Measurements from ENCODE around the gene FGF1.
"Not testable (repeated sequence)": the region's sequence is repeated elsewhere in the genome, so short reads cannot be mapped to it uniquely, and the experiment has no call there.

FGF1 gene

DNA sequence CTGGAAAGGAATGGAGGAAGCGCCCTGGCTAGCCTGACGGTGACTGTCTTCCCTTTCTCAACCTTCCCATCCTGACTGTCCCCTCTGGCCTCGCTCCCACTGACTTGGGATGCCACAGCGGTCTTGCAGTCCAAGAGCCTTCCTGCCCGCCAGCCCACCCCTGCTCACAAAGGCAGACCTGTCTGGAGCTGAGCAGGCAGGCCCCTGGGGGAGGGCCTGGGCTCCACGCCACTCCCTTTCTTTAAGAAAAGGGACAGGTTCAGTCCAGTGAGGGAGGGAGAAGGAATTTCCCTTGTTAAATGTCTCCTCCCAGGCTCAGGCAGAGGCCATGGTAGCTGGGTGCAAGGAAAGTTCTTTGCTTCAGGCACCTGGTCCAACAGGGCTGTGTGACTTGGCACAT lies 18.1 kb downstream of the FGF1 start:
- DNase-seq = no peak

DNA sequence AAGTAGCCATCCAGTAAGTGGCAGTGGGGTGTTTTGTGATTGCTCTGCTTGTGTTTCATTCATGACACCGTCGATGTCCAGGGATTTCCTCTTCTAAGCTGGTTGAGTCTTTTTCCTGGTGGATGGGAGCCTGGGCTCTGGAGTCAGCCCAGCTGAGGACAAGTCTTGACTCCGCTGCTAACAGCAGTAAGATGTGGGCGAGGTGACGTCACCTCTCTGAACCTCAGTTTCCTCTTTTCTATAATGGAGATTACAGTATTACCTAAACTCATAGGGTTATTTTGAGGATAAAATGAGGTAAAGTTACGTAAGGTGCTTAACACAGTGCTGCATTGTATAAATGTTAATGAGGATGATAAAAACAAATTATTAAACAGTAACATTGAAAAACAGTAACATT lies 21.3 kb downstream of the FGF1 start:
- no peak for DNase-seq

DNA sequence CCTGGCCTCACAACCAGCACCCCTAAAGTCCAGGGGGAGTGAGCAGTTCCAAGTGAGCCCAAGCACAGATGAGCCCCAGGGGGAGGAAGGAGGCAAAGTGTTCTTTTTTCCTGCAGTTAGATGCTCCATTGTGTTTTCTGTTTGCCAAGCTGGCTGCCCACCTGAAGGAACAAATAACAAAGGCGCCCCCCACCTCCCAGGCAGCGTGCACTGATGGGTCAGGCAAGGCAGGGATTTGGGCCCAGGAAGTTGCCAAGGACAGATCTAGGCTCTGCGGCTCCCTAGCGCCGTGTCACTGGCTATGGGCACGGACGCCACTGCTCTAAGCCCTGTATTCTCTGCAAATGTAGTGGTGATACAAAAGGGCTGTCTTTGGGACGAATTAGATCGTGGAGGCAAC lies 21.8 kb downstream of the FGF1 start:
- DNase-seq = no peak

DNA sequence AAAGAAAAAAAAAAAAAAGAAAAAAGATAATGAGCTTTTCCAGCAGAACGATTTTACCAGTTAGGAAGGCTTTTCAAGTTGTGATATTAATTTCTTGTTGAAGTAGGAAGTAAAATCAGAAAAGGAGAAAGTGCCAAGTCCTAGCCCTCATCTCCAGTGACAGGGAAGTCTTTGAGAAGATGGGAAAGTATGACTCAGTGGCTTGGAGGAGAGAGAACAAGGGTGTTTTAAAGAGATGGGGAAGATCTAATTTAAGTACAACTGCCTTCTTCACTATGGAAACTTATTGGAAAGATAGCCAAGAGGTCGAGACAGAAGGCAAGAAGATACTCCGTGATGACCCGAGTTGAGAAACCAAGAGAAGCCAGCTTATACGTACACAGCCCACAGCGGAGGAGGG lies 22.6 kb downstream of the FGF1 start:
- no peak for DNase-seq

DNA sequence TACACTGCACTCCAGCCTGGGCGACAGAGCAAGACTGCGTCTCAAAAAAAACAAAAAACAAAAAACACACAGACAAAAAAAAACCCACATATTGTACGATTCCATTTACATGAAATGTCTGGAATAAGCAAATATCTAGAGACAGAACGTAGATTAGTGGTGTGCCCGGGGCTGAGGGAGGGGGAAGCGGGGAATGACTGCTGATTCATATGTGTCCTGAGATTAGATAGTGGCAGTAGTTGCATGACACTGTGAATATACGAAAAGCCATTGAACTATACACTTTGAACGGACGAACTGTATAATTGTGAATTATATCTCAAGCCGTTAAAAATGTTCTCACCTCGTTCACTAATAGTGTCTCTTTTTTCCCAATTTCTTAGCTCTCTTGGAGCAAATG lies 23.9 kb downstream of the FGF1 start:
- no peak for DNase-seq

DNA sequence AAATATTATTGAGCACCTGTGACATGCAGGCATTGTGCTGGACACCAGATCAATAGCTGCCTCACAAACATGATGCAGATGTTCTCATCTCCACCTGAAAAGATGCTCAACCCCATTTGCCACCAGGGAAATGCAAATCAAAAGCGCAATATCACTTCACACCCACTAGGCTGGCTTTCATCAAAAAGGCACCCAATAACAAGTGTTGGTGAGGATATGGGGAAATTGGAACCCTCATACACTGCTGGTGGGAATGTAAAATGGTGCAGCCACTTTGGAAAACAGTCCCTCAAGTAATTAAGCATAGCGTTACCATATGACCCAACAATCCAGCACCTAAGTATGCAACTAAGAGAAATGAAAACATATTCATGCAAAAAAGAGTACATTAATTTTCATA lies 24.7 kb downstream of the FGF1 start:
- DNase-seq = no peak

DNA sequence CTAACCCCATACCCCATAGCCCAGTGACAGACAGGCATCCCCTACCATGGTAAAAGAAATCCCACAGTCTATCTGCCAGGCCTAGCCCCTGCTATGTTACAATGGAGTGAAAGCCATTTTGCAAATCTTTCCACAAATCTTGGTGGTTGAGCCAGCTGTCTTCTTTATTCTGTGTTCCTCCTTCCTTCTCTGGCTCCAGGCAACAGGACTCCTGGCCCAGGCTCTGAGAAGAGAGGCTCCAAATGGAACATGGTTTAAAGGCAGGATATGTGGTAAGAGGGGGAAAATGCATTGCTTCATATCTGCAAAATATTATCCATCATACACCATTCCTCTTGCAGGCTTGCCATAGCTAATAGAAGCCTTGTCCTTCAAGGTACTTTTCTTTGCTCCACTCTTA lies 25.2 kb downstream of the FGF1 start:
- no peak for DNase-seq

DNA sequence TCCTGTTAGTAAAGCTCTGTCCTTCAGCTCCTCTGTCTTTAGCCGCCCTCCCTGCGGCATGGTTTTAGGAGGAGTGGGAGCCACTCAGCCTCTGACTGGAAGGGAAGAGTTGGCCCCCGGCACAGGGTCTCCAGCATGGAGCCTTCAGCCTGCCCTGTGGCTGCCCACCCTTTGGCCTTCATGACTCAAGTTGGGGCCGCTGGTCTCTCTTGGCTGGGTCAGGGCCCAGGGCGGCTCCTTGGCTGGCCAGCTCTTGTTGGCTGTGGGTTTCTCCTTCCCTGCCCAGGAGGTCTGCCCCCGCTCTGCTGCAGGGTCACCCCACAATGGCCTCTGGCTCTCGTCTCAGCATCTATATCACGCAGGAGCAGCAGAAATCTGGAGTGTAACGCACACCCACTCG lies 25.7 kb downstream of the FGF1 start:
- no peak for DNase-seq

DNA sequence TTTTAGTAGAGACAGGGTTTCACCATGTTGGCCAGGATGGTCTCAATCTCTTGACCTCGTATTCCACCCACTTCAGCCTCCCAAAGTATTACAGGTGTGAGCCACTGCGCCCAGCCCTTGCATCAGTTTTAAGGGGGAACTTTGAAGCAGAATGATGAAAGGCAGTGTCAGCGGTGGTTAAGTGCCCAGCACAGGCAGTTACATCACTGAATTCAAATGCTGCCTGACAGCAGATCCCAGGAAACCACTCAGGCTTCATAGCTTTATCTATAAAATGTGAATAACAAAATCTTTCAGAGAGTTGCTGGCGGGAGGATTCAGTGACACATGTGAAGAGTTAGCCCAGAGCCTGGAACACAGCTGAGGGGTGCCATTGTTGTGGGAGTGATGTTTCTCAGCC lies 26.5 kb downstream of the FGF1 start:
- no peak for DNase-seq

DNA sequence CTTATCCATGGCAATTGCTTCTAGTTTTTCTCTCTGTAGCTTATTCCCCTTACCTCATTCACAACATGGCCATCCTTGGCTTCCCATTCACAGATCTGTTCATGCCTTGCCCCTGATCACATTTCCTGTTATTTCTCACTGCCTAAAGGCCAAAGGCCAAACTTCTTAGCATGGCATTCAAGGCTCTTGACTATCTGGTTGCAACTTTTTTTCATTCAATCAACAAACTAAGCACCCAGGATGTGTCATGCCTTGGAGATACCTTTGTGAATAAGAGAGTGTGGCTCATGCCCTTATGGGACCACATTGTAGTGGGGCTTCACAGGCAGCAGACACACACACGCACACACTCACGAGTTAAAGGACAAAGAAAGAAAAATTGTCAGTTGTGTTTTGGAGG lies 27.6 kb downstream of the FGF1 start:
- no peak for DNase-seq

DNA sequence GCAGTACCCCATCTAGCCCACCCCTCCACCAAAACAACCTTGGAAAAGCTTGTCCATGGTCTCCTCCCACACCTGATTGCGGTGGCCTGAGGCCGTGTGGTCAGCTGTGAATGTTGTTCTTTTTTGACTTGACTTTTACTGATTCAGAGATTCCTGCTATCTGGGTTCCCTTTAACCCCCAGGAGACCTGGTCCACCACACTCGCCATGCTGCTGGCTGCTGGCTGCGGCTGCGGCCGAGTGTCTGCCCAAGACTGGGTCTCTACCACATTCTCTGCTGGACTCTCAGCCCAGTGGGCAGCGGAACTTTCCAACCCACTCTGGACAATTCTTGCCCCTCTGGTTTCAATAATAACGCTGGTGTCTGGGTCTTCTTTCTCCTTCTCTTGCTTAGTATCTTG lies 28.4 kb downstream of the FGF1 start:
- DNase-seq = no peak

DNA sequence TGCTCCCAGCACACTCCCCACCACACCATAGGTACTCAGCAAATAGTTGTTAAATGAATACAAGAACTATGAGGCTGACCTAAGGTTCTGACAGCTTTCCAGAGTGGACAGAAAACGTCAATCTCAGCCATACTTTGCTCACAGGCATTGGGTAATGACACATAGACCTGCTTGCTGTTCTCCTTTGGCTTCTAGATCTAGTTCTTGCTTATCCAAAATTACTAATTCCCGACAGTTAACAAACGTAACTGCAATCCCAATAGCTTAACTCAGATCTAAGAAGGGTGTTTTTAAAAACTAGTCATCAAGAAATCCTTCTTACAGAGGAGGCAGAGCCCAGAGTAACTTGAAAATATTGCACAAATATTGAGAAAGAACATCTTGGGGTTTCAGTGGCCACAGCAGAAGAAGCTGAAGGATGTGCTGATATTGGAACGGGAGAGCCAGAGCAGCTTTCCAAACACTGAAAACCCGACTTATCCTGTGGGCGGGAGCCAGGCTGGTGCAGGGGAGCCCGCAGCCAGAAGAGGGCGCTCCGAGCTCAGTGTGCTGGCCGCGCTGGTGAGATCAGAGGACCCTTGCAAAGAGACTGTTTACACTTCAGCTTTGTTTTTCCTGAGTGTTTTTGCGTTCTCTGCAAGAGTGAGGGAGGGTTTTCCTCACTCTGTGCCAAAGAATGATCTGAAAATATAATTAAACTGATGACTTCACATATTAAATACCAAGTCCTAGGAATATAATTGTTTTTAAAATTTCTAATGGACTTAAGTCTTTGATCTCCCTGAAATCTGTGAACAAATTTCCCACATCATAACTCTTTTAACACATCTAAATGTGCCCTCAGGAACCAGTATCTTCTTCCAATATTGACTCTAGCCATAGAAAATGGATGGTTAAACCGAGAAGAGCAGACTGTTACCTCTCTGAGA lies 30.3 kb downstream of the FGF1 start:
- DNase-seq = peak; percentile 40 to 86

DNA sequence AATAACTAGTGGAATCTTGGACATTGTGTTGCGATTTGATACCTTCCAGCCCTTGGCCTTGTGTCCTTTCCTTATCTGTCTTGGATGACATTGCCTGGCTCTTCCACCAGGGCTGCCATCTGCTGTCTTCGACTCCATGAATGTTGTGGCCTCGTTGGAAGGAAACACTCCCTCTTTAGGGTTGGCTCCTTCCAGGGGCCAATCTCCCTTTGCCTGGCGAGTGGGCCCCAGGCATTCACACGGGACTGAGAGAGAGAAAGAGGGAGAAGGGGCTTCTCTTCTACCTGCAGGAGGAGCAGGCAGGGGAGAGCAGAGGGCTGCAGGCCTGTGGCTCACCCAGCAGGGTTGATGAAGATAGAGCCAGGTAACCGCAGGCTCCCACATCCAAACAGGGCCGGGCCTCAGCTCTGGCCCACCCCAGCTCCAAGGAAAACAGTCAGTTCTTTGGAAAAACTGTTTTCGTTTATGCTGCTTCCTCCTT lies 31.3 kb downstream of the FGF1 start:
- DNase-seq = no peak

DNA sequence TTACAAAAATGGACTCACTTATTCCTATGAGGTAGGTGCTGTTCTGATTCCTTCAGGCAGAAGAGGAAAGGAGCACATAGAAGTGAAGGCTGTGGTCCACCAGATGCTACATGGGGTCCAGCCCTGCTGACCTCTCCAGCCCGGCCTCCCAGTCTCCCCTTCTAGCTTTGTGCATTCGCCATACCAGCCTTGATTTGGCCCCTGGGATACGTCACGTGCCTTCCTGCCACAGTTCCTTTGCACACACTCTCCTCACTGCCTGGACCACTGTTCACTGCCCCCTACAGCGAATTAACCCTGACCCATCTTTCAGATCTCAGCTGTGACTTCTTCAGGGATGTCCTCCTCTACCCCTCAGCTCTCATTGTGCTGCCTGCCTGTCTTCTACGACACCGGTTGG lies 32.6 kb downstream of the FGF1 start:
- no peak for DNase-seq

DNA sequence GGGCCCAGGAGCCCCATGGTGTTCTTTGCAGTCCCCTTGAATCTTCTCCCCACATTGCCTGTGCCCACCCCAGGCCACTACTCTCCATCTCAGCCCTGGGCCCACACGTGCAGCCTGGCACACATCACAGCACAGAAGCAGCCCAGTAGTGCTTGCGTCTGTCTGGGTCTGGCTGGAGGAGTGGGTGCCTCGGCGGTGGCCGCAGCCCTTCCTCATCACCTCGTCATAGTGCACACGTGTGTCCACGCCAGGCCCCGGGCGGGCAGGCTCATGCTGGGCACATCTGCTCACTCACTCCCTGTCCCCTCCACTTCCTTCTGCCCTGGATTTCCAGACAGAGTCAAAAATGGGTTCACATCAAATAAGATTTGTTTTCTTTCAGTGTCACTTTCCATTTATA lies 33.3 kb downstream of the FGF1 start:
- DNase-seq = no peak

DNA sequence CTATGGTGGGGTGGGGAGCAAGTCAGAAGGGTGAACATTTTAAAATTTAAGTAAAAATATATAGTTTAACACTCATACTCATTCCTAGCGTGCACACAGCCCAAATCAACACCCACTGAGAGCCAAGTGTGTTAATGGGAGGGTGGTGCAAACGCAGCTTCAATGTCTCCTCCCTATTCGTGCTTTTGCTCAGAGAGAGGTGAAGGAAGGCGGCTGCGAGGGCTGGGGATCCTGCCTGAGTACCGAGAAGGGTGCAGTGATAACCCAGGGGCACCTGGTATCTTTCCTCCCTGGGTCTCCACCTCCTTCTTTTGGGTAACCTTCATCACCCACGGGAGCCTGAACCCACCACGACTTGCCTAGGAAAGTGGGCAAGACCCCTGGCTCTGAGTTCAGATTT lies 35.0 kb downstream of the FGF1 start:
- DNase-seq = no peak

DNA sequence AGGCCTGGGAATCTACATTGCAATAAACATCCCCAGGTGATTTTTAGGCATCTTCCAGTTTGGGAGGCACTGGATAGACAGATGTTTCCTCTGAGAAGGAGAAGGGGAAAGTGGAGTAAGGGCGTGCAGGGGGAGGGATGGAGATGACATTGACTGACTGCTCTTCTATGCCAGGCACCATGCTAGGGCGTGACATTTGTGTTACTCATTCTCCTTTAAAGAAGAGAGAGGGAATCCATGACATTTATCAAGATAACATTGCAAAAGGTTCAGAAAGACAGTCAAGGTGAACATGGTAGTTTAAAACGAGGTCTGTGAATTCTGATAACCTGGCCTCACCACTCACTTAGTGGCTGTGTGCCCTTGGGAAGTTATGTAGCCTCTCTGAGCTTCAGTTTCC lies 35.8 kb downstream of the FGF1 start:
- DNase-seq = no peak

DNA sequence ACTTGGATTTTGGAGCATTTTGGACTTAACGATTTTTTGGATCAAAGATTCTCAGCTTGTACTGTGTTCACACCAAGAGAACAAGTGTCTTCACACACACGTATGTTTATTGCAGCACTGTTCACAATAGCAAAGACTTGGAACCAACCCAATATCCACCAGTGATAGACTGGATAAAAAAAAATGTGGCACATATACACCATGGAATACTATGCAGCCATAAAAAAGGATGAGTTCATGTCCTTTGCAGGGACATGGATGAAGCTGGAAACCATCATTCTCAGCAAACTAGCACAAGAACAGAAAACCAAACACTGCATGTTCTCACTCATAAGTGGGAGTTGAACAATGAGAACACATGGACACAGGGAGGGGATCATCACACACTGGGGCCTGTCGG lies 37.8 kb downstream of the FGF1 start:
- not testable (repeated sequence) for DNase-seq

DNA sequence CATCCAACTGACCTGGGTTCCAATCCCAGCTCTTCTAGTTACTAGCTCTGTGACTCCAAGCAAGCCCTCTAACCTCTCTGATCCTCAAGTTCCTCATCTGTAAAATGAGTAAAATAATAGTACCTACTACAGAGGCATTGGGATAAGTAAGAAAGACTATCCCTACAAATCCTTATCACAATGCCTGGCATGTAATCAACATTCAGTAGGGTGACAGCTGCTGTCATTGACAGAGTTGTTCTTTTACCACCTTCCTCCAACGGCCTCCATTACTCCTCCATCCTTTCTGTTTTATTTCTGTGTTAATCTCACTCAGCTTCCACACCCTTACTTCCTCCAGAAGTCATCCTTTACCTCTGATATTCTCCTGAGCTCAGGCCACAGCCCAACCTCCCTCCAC lies 40.4 kb downstream of the FGF1 start:
- no peak for DNase-seq

DNA sequence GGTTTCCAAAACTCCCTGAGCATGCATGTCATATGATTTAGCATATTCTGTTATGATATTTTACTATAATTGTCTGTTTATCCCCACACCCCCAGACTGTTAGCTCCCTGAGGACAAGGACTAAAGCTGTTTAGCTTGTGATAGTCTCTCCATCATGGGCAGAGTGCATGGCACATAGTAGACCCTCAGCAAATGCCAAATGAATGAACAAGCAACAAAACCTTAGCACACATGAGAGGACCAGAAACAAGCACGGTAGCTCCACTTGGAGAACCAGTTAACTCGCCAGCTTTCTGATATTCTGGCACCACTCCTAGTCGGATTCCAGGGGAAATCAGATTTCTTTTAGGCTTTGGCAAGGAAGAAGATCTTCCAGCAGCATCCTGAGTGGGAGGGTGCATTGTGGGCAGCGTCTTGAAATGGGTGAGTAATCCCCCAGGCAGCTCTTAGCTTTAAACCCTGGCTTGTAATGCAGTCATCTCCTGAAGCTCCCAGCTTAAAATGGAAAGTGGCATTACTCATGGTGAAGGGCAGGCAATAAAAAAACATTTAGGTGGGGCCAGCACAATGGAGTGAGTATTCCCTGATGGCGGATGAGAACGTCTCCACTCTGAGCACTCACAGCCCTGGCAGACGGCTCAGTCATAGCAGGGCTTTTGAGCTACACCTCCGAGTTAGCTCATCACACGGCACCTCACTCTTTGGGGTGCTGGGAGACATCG lies 41.1 kb downstream of the FGF1 start:
- DNase-seq = no peak

DNA sequence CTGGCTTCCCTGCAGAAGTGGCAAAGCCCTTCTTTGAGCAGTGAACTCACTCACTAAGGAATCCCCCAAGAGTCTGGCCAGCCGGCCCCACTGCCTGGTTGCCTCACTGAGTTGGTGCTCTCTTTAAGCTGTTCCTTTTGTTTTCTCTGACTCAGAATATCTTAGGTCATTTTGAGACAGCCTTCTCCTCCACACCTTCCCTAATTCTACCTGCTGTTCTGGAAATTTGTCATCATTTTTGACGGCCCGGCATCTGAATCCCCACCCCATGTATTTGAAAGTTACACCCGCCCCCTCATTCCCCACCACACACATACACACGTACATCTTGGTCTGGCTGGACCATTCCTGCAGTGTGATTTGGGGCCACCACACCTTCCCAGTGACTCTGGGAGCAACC lies 41.8 kb downstream of the FGF1 start:
- no peak for DNase-seq

DNA sequence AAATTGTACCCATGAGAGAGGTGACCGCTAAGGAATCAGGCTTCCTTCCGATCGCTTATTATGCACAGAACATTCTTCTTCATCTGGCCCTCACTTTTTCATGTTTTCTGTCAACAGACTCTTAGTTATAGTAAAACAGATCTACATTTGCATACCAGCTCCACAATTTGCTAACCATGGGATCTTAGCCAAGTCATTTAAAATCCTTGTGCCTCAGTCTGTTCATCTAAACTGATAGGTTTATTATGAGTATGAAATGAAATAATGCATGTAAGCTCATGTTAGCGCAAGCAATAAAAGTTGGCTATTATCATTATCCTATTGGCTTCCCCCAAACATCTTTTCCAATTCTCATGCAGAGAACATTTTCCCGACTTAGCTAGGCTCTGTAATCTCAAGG lies 42.3 kb downstream of the FGF1 start:
- no peak for DNase-seq

DNA sequence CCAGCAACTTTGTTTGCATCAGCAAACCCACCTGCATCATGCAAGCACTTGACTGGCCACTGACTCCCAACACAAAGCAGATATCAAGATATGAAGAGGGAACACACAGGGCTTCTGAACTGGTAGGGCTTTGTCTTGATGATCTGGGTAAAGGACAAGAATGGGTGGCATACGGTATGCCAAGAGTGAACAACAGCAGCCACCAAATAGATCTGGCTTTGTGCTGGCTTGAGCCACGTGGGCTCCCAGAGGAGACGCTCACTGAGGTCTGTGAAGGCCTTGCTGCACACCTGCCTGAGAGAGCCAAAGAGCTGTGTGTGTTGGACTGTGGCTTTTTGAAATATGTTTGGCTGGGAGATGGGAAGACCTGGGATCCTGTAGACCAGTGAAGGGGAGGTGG lies 43.5 kb downstream of the FGF1 start:
- no peak for DNase-seq

DNA sequence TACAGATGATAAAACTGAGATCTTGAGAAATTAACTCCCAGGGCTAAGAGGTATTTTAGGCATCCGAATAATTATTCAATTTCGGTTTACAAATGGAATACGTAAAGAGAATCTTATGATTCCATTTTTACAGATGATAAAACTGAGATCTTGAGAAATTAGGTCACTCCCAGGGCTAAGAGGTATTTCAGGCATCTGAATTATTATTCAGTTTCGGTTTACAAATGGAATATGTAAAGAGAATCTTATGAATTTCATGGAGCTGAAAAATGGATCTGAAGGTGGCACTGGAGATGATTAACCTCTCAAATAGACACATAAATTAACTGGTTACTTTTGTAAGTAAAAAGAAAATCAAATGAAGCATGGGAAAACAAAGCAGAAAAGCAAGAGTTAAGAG lies 44.2 kb downstream of the FGF1 start:
- DNase-seq = no peak

Data from cerebellar nuclear complex (tissue), 1 donor.